Activated B cell treated with CpG ODN at 0.5 μM for 24 hours (primary cell): Measurements from ENCODE around the gene CCDC190. TPM values are rescaled to one million over a fixed set of nuclear protein-coding genes. Genes with fewer than 3 reads are reported as not detected.

ENCODE experiments used
- ATAC-seq: fragments of 200-7000 bp; cut with Tn5 transposase; one replicate; pipeline ENCODE4 v1.10.0; 2021; ENCODE audit warnings: low read depth, mild to moderate bottlenecking, moderate library complexity
- CTCF ChIA-PET: fragments of 350-600 bp; sonication (Branson Sonifier 250); formaldehyde crosslinking; loops from one replicate; lab custom pipeline; 2021; ENCODE audit warnings: antibody characterized with exemption; lab: Charles Lee
- POLR2A ChIA-PET: fragments of 350-600 bp; sonication (Branson Sonifier 250); formaldehyde crosslinking; loops from one replicate; lab custom pipeline; 2021; ENCODE audit warnings: antibody characterized with exemption; lab: Charles Lee
- DNase-seq: peaks from one replicate; pipeline ENCODE4 v3.0.0; 2022
- H3K27ac Mint-ChIP-seq: one replicate; pipeline ENCODE4 v1.8.0; 2020; ENCODE audit warnings: mixed read lengths
- H3K27me3 Mint-ChIP-seq: one replicate; pipeline ENCODE4 v1.8.0; 2021; ENCODE audit warnings: mixed read lengths
- H3K36me3 Mint-ChIP-seq: one replicate; pipeline ENCODE4 v1.8.0; 2021; ENCODE audit warnings: low read depth, mixed read lengths
- H3K4me1 Mint-ChIP-seq: one replicate; pipeline ENCODE4 v1.8.0; 2021; ENCODE audit warnings: mixed read lengths
- H3K4me3 Mint-ChIP-seq: one replicate; pipeline ENCODE4 v1.8.0; 2020; ENCODE audit warnings: mild to moderate bottlenecking, mixed read lengths
- H3K9me3 Mint-ChIP-seq: one replicate; pipeline ENCODE4 v1.8.0; 2020; ENCODE audit warnings: mixed read lengths
- CTCF ChIP-seq: fragments of 200-600 bp; IDR thresholded peaks from one replicate; pipeline ENCODE4 v1.8.0; 2022; ENCODE audit warnings: antibody characterized with exemption, mild to moderate bottlenecking
- intact Hi-C: fragments of 100-400 bp; cut with micrococcal nuclease; formaldehyde crosslinking; loops from one replicate; pipeline ENCODE4 v1.15.1; 2024
- total RNA-seq: library from RNA; stranded (reverse); gene quantifications from 2 replicates; pipeline ENCODE4 v1.2.3, GENCODE V29; 2022

Gene CCDC190
- total RNA-seq, 1 donor from 2014 or later = not detected

GRCh38 chr1:162901243-162901642, 40.3 kb upstream of the CCDC190 start:
- H3K4me3 Mint-ChIP-seq = no peak overlapping the region
- CTCF ChIA-PET = no interaction called here

GRCh38 chr1:162899422-162900146, 38.6 kb upstream of the CCDC190 start:
- TF ChIP-seq CTCF = no peak
- no peak for DNase-seq
- ChIA-PET POLR2A (no interaction called here), CTCF (no interaction called here)
- H3K9me3 Mint-ChIP-seq = no peaks in the 10 kb centered on the region
- H3K27me3 Mint-ChIP-seq = peaks cover 2% of the 10 kb centered on the region
- intact Hi-C loops = no loop called here
- no peaks in the 10 kb centered on the region for H3K4me1 Mint-ChIP-seq
- H3K36me3 Mint-ChIP-seq = no peaks in the 10 kb centered on the region
- no peak overlapping the region for H3K4me3 Mint-ChIP-seq
- no peak overlapping the region for H3K27ac Mint-ChIP-seq
- no peak for ATAC-seq

More at GRCh38 chr1:162901243-162901642, 40.3 kb upstream of the CCDC190 start:
- no peak for DNase-seq
- H3K27me3 Mint-ChIP-seq = no peaks in the 10 kb centered on the region
- ATAC-seq = no peak
- POLR2A ChIA-PET = no interaction called here
- no peaks in the 10 kb centered on the region for H3K4me1 Mint-ChIP-seq
- H3K36me3 Mint-ChIP-seq = no peaks in the 10 kb centered on the region
- no peak for TF ChIP-seq CTCF
- H3K27ac Mint-ChIP-seq = no peak overlapping the region
- no peaks in the 10 kb centered on the region for H3K9me3 Mint-ChIP-seq
- intact Hi-C loops = no loop called here

GRCh38 chr1:162893612-162893908, 32.6 kb upstream of the CCDC190 start:
- TF ChIP-seq CTCF = no peak
- Mint-ChIP-seq H3K4me1 (no peaks in the 10 kb centered on the region), H3K9me3 (no peaks in the 10 kb centered on the region), H3K27me3 (peaks cover 11% of the 10 kb centered on the region), H3K36me3 (no peaks in the 10 kb centered on the region), H3K4me3 (no peak overlapping the region), H3K27ac (no peak overlapping the region)
- intact Hi-C loops = no loop called here
- ChIA-PET CTCF (no interaction called here), POLR2A (no interaction called here)
- ATAC-seq = no peak
- no peak for DNase-seq

GRCh38 chr1:162892906-162893611, 32.1 kb upstream of the CCDC190 start:
- ATAC-seq (no peak), DNase-seq (no peak)
- Mint-ChIP-seq H3K27me3 (peaks cover 11% of the 10 kb centered on the region), H3K4me3 (no peak overlapping the region), H3K27ac (no peak overlapping the region), H3K4me1 (no peaks in the 10 kb centered on the region), H3K36me3 (no peaks in the 10 kb centered on the region), H3K9me3 (no peaks in the 10 kb centered on the region)
- CTCF ChIA-PET = no interaction called here
- intact Hi-C loops = no loop called here
- POLR2A ChIA-PET = no interaction called here
- TF ChIP-seq CTCF = no peak

GRCh38 chr1:162889989-162890388, 29.0 kb upstream of the CCDC190 start:
- Mint-ChIP-seq H3K4me1 (no peaks in the 10 kb centered on the region), H3K9me3 (no peaks in the 10 kb centered on the region), H3K36me3 (no peaks in the 10 kb centered on the region), H3K4me3 (no peak overlapping the region), H3K27ac (no peak overlapping the region), H3K27me3 (peaks cover 15% of the 10 kb centered on the region)
- ChIA-PET POLR2A (no interaction called here), CTCF (no interaction called here)
- intact Hi-C loops = no loop called here
- ATAC-seq (no peak), DNase-seq (no peak)
- TF ChIP-seq CTCF = no peak
